T47D (cell line): ENCODE results near the gene RPL41.
"Not testable (repeated sequence)": the region's sequence is repeated elsewhere in the genome, so short reads cannot be mapped to it uniquely, and the experiment has no call there.

ENCODE experiments used
- DNase-seq, 2 experiments: peaks; one replicate each; pipeline versions ENCODE4 v3.0.0 to v3.0.0-alpha.2; 2011 to 2012; ENCODE audit warnings: low read depth in 1 of 2, low spot score in 1 of 2
- JUND ChIP-seq: IDR thresholded peaks from 2 replicates; pipeline ENCODE4 v1.6.1; 2012; ENCODE audit warnings: low read depth
- in situ Hi-C: cut with HindIII; loops from 2 replicates; pipeline ENCODE4 v1.10.0; 2016; ENCODE audit warnings: low sequenced_read_pairs, low pct_unique_long_range_greater_than_20kb

Gene RPL41

DNA sequence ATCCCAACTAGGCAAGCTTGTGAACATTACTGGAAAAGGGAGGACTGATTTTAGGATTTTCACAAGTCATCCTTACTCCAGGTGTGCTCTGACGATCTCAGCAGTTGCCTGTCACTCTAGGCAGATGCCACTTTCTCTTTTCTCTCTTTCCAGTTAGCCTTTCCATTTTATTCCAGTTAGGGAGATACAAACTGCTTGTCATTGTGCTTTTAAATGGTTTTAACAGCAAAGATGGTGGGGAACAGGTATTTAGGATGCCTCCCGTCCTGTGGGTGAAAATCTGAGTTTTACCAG lies 10.9 kb upstream of the RPL41 start:
- in situ Hi-C loops: no loop called here
- no peak for DNase-seq
- no peak for TF ChIP-seq JUND

GRCh38 chr12:56107242-56107641 lies 9.2 kb upstream of the RPL41 start:
- in situ Hi-C loops: no loop called here
- TF ChIP-seq JUND: no peak
- no peak for DNase-seq

- TF ChIP-seq JUND: no peak
- in situ Hi-C loops: no loop called here
- DNase-seq: no peak
Measured at GRCh38 chr12:56110571-56110970, 5.9 kb upstream of the RPL41 start.

- DNase-seq: no peak
- in situ Hi-C loops: no loop called here
- TF ChIP-seq JUND: no peak
Measured at GRCh38 chr12:56114084-56114483, 2.3 kb upstream of the RPL41 start.

- TF ChIP-seq JUND: no peak
- DNase-seq: peak in 1 of 2 experiments; percentile 23
- in situ Hi-C loops: no loop called here
Measured at GRCh38 chr12:56115329-56115728, 1.1 kb upstream of the RPL41 start.

- in situ Hi-C loops, DNase-seq: not testable (repeated sequence)
Measured at GRCh38 chr12:56117082-56117706, 761 bp downstream of the RPL41 start.

- TF ChIP-seq JUND: peak; percentile 88
- DNase-seq: peak; percentile 87 to 100
- in situ Hi-C loops: no loop called here
Measured at GRCh38 chr12:56117778-56118687, 1.6 kb downstream of the RPL41 start, which contains the start of gene ZC3H10. ZC3H10 (plus strand) TSS chr12:56118266; CDS start chr12:56120563, 2,297 bp downstream.

DNA sequence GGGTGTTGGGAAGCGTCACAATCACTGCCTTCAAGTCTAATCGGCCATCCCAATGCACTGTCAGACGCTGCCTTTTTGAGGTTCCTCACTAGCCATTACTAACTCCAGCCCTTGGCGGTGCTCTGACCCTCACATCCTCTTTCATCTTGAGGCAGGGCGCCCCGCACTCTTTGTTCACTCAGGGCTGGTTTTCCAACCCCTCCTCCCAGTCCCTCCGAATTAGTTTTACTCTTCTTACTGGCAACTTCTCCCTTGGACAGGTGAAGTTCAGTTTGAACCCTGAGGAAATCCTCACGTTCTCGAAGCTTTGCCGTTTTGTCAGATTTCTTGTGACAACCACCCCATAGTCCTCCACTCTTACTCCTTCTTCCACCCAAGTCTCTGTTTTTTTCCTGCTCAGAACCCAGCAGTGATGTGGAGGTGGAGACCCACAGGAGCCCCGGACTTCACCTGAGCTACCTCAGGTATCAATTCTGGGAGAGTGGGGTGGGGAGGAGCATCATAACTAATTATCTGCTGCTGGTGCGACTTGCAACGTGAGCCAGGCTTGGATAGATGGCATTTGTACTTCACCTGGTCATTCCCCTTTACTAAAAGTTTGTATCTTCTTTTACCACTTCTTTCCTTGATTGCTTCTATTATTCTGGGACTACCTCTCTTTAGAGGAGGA lies 2.4 kb downstream of the RPL41 start:
- in situ Hi-C loops: no loop called here
- TF ChIP-seq JUND: no peak
- DNase-seq: no peak

DNA sequence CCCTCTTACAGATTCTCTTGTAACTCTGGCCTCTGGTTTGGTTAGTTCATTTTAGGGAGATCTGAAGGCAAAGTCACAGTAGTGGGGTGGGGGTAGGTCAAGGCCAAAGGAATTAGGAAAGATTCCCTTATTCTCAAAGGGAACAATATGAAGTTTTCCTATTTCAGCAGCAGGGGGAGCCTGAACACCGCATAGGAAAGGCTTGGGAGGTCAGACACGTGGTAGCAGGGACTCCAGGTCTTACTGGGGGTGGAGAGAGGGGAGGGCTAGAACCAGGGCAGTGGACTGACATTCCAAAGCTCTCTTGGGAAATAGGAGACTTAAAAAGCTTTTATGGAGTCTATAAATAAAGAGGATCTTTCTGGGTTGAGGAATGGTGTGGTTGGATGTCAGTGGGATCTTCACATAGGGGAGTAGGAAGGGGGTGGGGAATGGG lies 2.9 kb downstream of the RPL41 start:
- DNase-seq: peak; percentile 91 to 95
- TF ChIP-seq JUND: no peak
- in situ Hi-C loops: no loop called here

GRCh38 chr12:56120158-56120846 lies 3.9 kb downstream of the RPL41 start:
- in situ Hi-C loops: no loop called here
- no peak for DNase-seq
- TF ChIP-seq JUND: no peak

- in situ Hi-C loops: no loop called here
Measured at GRCh38 chr12:56121204-56121870, 4.9 kb downstream of the RPL41 start.

DNA sequence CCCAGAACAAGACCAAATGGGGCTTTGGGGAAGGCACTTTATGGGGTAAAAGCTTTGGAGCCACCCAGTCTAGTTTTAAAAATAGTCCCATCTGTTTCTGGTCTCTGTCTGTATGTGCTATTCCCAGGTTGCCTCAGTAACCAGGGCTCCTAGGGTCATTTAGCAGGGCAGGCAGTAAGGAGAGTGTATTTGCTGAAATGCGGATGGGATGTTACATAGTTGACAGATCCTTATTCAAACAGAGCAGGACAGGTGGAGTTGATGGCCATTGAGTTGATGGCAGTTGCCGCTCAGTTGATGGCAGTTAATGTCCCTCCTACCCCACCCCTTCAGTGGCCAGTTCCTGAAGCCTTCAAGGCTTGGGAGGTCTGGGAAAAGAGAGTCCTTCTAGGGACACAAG lies 6.2 kb downstream of the RPL41 start:
- in situ Hi-C loops: no loop called here
- DNase-seq: peak in 1 of 2 experiments; percentile 24
- TF ChIP-seq JUND: no peak

More at GRCh38 chr12:56121204-56121870, 4.9 kb downstream of the RPL41 start:
- no peak for DNase-seq
- TF ChIP-seq JUND: no peak
